Psoas muscle (tissue), 8 donors: Measurements from ENCODE around the gene NFASC. TPM values are rescaled to one million over a fixed set of nuclear protein-coding genes. Genes with fewer than 3 reads are reported as not detected.

ENCODE experiments used
- ATAC-seq, 4 donors: fragments of 200-7000 bp; cut with Tn5 transposase; one replicate each; pipeline ENCODE4 v1.9.1; 2020; ENCODE audit warnings: moderate library complexity in 3 of 4, mild to moderate bottlenecking in 2 of 4
- DNase-seq, 2 donors: peaks; one replicate each; pipeline ENCODE4 v3.0.0-alpha.2; 2020
- H3K27ac ChIP-seq: fragments of 200-600 bp; one replicate; pipeline ENCODE4 v1.8.0; 2022
- H3K27me3 ChIP-seq, 3 donors: fragments of 200-600 bp in 1 of 3; one replicate each; pipeline versions ENCODE4 v1.6.1 to v1.8.0; 2013 to 2022; ENCODE audit warnings: low read length in 2 of 3, mild to moderate bottlenecking in 2 of 3, moderate library complexity in 1 of 3; ENCODE audit not compliant: insufficient read depth in 3 of 3
- H3K36me3 ChIP-seq, 2 donors: fragments of 200-600 bp in 1 of 2; one replicate each; pipeline versions ENCODE4 v1.6.1 to v1.8.0; 2013 to 2022; ENCODE audit warnings: low read depth in 1 of 2, mild to moderate bottlenecking in 1 of 2, moderate library complexity in 1 of 2; ENCODE audit not compliant: insufficient read depth in 1 of 2
- H3K4me1 ChIP-seq: fragments of 200-600 bp; one replicate; pipeline ENCODE4 v1.8.0; 2022
- H3K4me3 ChIP-seq: fragments of 200-600 bp; one replicate; pipeline ENCODE4 v1.8.0; 2022; ENCODE audit warnings: mild to moderate bottlenecking
- H3K9me3 ChIP-seq: fragments of 200-600 bp; one replicate; pipeline ENCODE4 v1.8.0; 2022
- WGBS, 3 donors: extraction: QIAGEN DNeasy Blood & Tissue Kit; methylation state at CpG; one replicate each; pipeline versions ENCODE4 v1.1.6 to v1.1.7; 2013; 5-methylcytosine and 5-hydroxymethylcytosine counted together
- intact Hi-C, 2 donors: fragments of 100-400 bp; cut with DNase I; formaldehyde crosslinking; loops; one replicate each; pipeline versions ENCODE4 v1.11.0 to v1.14.2; 2022
- polyA plus RNA-seq, 3 donors: library from polyadenylated mRNA; stranded (reverse); fragments of 200-250 nt; gene quantifications; one replicate each; pipeline ENCODE4 v1.2.3, GENCODE V29; 2013
- total RNA-seq, 4 donors: library from RNA; stranded (reverse); fragmentation: NEBNext Ultra II Directional in 2 of 4; extraction: Animal tissue kit (Norgen Biotek cat#: 25700) in 2 of 4; gene quantifications; one replicate each; pipeline versions ENCODE4 v1.2.1 to v1.2.4, GENCODE V29; 2021 to 2023
- TF ChIP-seq, protein P1 (sequence below): fragments of 200-600 bp; IDR thresholded peaks from one replicate; pipeline ENCODE4 v1.8.0; 2022; ENCODE audit warnings: antibody characterized with exemption
- donor health status: healthy with polysubstance abuse.
- donor health status: DM: no; HTN: no; CAD: no; lungs with moderate emphysema.
- donor health status: Bipolar disorder and iron deficiency.
- donor health status: healthy.
- donor health status: DM: yes; HTN: yes; CAD: no.
- donor health status: DM: no; HTN: no; CAD: no.
- donor health status: DM: no; HTN: no; CAD: no.
- donor health status: DM: yes; HTN: yes; CAD: no.

Gene NFASC
- total and polyA plus RNA-seq, 7 donors, result 0.46 to 7.5 (median 0.90) TPM

GRCh38 chr1:204987689-204988088 is 117.0 kb downstream of the NFASC start:
- TF ChIP-seq, protein P1, sequence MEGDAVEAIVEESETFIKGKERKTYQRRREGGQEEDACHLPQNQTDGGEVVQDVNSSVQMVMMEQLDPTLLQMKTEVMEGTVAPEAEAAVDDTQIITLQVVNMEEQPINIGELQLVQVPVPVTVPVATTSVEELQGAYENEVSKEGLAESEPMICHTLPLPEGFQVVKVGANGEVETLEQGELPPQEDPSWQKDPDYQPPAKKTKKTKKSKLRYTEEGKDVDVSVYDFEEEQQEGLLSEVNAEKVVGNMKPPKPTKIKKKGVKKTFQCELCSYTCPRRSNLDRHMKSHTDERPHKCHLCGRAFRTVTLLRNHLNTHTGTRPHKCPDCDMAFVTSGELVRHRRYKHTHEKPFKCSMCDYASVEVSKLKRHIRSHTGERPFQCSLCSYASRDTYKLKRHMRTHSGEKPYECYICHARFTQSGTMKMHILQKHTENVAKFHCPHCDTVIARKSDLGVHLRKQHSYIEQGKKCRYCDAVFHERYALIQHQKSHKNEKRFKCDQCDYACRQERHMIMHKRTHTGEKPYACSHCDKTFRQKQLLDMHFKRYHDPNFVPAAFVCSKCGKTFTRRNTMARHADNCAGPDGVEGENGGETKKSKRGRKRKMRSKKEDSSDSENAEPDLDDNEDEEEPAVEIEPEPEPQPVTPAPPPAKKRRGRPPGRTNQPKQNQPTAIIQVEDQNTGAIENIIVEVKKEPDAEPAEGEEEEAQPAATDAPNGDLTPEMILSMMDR, result no peak
- Histone ChIP-seq H3K4me1 (no peaks in the 10 kb centered on the region), H3K36me3 (no peaks in the 10 kb centered on the region), H3K4me3 (no peak overlapping the region), H3K27ac (no peak overlapping the region), H3K27me3 (peaks cover 0 to 22% (median 2%) of the 10 kb centered on the region in 3 donors), H3K9me3 (no peaks in the 10 kb centered on the region)
- intact Hi-C loops, result loop anchor here in 1 of 2 donors (5.0 kb wide), 2 partner anchors 155 to 270 kb away; no protein-coding TSS in a partner anchor
- ATAC-seq, result no peak
- WGBS, 3 donors, result 81 to 86% (median 83%) methylated on average over 3 of the region's 3 CpGs
- DNase-seq, result no peak

- intact Hi-C loops, result loop anchor here in 1 of 2 donors (5.0 kb wide), 2 partner anchors 154 to 269 kb away; no protein-coding TSS in a partner anchor
- H3K4me3 ChIP-seq, result no peak overlapping the region
- TF ChIP-seq, protein P1, result no peak
- peaks cover 0 to 22% (median 2%) of the 10 kb centered on the region in 3 donors for H3K27me3 ChIP-seq
- 79 to 88% (median 81%) methylated on average over 4 of the region's 4 CpGs for WGBS, 3 donors
- no peak for ATAC-seq
- DNase-seq, result no peak
- no peak overlapping the region for H3K27ac ChIP-seq
- H3K36me3 ChIP-seq, result no peaks in the 10 kb centered on the region
- no peaks in the 10 kb centered on the region for H3K9me3 ChIP-seq
- no peaks in the 10 kb centered on the region for H3K4me1 ChIP-seq
Measured at GRCh38 chr1:204988196-204988595, 117.5 kb downstream of the NFASC start.

DNA sequence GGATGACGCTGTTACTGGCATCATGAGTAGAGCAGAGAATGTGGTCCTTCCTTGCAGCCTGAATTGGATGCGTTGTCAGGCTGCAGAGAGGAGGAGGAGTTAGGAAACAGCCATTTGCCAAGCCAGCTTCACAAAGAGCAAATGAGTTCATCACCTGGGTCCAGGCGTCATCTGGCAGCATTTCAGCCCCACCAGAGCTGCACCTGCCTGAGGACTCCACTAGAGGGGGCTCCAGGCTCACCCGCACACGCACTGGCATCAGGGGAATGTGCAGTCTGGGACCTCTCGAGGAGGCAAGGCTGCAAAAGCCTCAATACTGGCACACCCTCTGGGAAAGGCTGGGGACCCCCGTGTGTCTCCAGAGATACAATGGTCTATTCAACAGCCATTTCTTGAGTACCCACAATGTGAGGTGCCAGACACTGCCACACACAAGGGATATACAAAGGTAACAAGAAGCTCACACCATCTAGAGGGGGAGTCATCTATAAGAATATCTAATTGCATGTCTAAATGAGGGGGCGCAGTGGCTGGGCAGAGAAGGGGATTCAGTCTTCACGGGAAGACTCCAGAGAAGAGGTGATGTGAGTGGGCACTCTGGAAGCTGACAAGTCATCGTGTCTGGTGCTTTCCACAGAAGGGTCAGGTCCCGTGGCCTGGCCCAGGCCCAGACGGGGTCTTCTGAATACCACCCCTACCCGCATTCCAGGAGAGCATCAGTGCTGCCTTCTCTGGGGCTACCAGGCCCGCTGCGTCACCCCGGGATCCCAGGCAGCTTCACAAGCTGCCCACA is 118.8 kb downstream of the NFASC start:
- ATAC-seq (peak; percentile 90 to 96 (median 93)), DNase-seq (peak; percentile 48 to 83)
- Histone ChIP-seq H3K27ac (no peak overlapping the region), H3K4me1 (no peaks in the 10 kb centered on the region), H3K9me3 (no peaks in the 10 kb centered on the region), H3K4me3 (no peak overlapping the region), H3K27me3 (peaks cover 0 to 22% (median 2%) of the 10 kb centered on the region in 3 donors), H3K36me3 (no peaks in the 10 kb centered on the region)
- TF ChIP-seq, protein P1, result peak; percentile 84
- 52 to 56% (median 53%) methylated on average over 16 of the region's 16 CpGs for WGBS, 3 donors
- intact Hi-C loops, result loop anchor here in 1 of 2 donors (5.0 kb wide), 3 partner anchors 73 to 268 kb away; no protein-coding TSS in a partner anchor

GRCh38 chr1:204990059-204990664 is 119.5 kb downstream of the NFASC start:
- DNase-seq, result no peak
- no peak for ATAC-seq
- Histone ChIP-seq H3K4me3 (no peak overlapping the region), H3K27ac (no peak overlapping the region), H3K4me1 (no peaks in the 10 kb centered on the region), H3K27me3 (peaks cover 0 to 22% (median 2%) of the 10 kb centered on the region in 3 donors), H3K9me3 (no peaks in the 10 kb centered on the region), H3K36me3 (no peaks in the 10 kb centered on the region)
- intact Hi-C loops, result loop anchor here in 1 of 2 donors (5.0 kb wide), 1 partner anchor 72 kb away; no protein-coding TSS in a partner anchor
- TF ChIP-seq, protein P1, result no peak
- WGBS, 3 donors, result 71 to 95% (median 94%) methylated on average over 3 of the region's 3 CpGs
